HCT116 (cell line): ENCODE measurements around the gene MTURN. TPM values are rescaled to one million over a fixed set of nuclear protein-coding genes. Genes with fewer than 3 reads are reported as not detected.

Experiments used
- ATAC-seq: fragments of 200-7000 bp; cut with Tn5 transposase; 2 replicates; pipeline ENCODE4 v1.9.1; 2020; ENCODE audit warnings: mild to moderate bottlenecking, moderate library complexity
- BruUV-seq: library from RNA; stranded (reverse); fragments of 400-500 nt; replicated peaks from 2 replicates; lab custom pipeline; 2021; lab: Mats Ljungman, UMichigan
- CTCF ChIA-PET: fragments of 300-600 bp; sonication (Branson Sonifier 250); formaldehyde crosslinking; loops from one replicate; lab custom pipeline; 2021; ENCODE audit warnings: antibody characterized with exemption; lab: Charles Lee
- POLR2A ChIA-PET: fragments of 300-600, 350-600 bp; sonication (Branson Sonifier 250); formaldehyde crosslinking; loops from one replicate; lab custom pipeline; 2021; ENCODE audit warnings: antibody characterized with exemption; lab: Charles Lee
- RAD21 ChIA-PET, 2 experiments: fragments of 300-600 bp; sonication (Branson Sonifier 250); formaldehyde crosslinking; loops; one replicate each; lab custom pipeline; 2023; ENCODE audit warnings: low total read pairs in 2 of 2; ENCODE audit not compliant: uncharacterized antibody in 2 of 2, unreplicated experiment in 2 of 2, low non-redundant PET in 1 of 2; lab: Charles Lee
- DNase-seq: peaks from one replicate; pipeline ENCODE4 v3.0.0-alpha.2; 2010; ENCODE audit warnings: low read depth, low spot score
- H2AFZ ChIP-seq: fragments of 200-600 bp; shearing (Covaris generic), sonication (generic); 2 replicates; pipeline ENCODE4 v1.6.1; 2017; ENCODE audit warnings: low read depth, mixed run types, mixed read lengths, antibody characterized with exemption, low read length; ENCODE audit not compliant: poor library complexity, severe bottlenecking
- H3K27ac ChIP-seq: 2 replicates; pipeline ENCODE4 v1.5.1; 2012; ENCODE audit warnings: low read depth, low read length
- H3K27me3 ChIP-seq: fragments of 200-600 bp; sonication (generic); 2 replicates; pipeline ENCODE4 v1.6.1; 2016; ENCODE audit warnings: mixed run types, low read length, mixed read lengths; ENCODE audit not compliant: insufficient read depth
- H3K36me3 ChIP-seq, 2 experiments: fragments of 200-500 bp in 1 of 2; fragments of 200-600 bp in 1 of 2; sonication (Bioruptor generic) in 1 of 2; sonication (generic) in 1 of 2; 2 replicates each; pipeline versions ENCODE4 v1.5.1 to v1.6.1; 2014 to 2016; ENCODE audit warnings: low read length in 2 of 2, inconsistent platforms in 1 of 2, mixed read lengths in 1 of 2, mixed run types in 1 of 2; ENCODE audit not compliant: insufficient read depth in 2 of 2, control insufficient read depth in 1 of 2
- H3K4me1 ChIP-seq, 2 experiments: fragments of 200-600 bp in 1 of 2; sonication (generic) in 1 of 2; 2 replicates each; pipeline versions ENCODE4 v1.5.1 to v1.6.1; 2012 to 2017; ENCODE audit warnings: low read length in 2 of 2, inconsistent platforms in 1 of 2, mild to moderate bottlenecking in 1 of 2, mixed read lengths in 1 of 2, mixed run types in 1 of 2, moderate library complexity in 1 of 2; ENCODE audit not compliant: insufficient read depth in 2 of 2, control insufficient read depth in 1 of 2
- H3K4me2 ChIP-seq: fragments of 200-600 bp; sonication (generic); 2 replicates; pipeline ENCODE4 v1.6.1; 2017; ENCODE audit warnings: mixed run types, low read length, mixed read lengths
- H3K4me3 ChIP-seq, 2 experiments: fragments of 200-600 bp in 1 of 2; sonication (generic) in 1 of 2; replicated peaks in 1 of 2; 2 replicates each; pipeline ENCODE4 v1.5.1; 2011 to 2016; ENCODE audit warnings: low read length in 2 of 2, control low read depth in 1 of 2, low read depth in 1 of 2, mild to moderate bottlenecking in 1 of 2, mixed read lengths in 1 of 2, mixed run types in 1 of 2
- H3K79me2 ChIP-seq: fragments of 200-600 bp; sonication (generic); 2 replicates; pipeline ENCODE4 v1.6.1; 2017; ENCODE audit warnings: mild to moderate bottlenecking, mixed run types, low read length, moderate library complexity, mixed read lengths; ENCODE audit not compliant: insufficient read depth
- H3K9ac ChIP-seq: fragments of 200-600 bp; sonication (generic); 2 replicates; pipeline ENCODE4 v1.6.1; 2016; ENCODE audit warnings: low read length, mixed read lengths
- H3K9me2 ChIP-seq: fragments of 200-600 bp; sonication (generic), shearing (Covaris generic); 2 replicates; pipeline ENCODE4 v1.6.1; 2017; ENCODE audit warnings: mixed run types, mild to moderate bottlenecking, moderate library complexity; ENCODE audit not compliant: insufficient read depth
- H3K9me3 ChIP-seq, 2 experiments: fragments of 200-500 bp in 1 of 2; fragments of 200-600 bp in 1 of 2; sonication (Bioruptor generic) in 1 of 2; sonication (generic) in 1 of 2; 2 replicates each; pipeline ENCODE4 v1.6.1; 2014 to 2017; ENCODE audit warnings: low read length in 2 of 2, mixed read lengths in 2 of 2, inconsistent platforms in 1 of 2, low read depth in 1 of 2, mild to moderate bottlenecking in 1 of 2, mixed run types in 1 of 2, moderate library complexity in 1 of 2; ENCODE audit not compliant: control insufficient read depth in 1 of 2, insufficient read depth in 1 of 2
- H4K20me1 ChIP-seq: fragments of 200-600 bp; sonication (generic), shearing (Covaris generic); 2 replicates; pipeline ENCODE4 v1.6.1; 2017; ENCODE audit warnings: mixed run types, mild to moderate bottlenecking, moderate library complexity; ENCODE audit not compliant: insufficient read depth
- ELF1 ChIP-seq: IDR thresholded peaks from 2 replicates; pipeline ENCODE4 v1.6.1; 2012; ENCODE audit warnings: low read depth, borderline replicate concordance
- EZH2 ChIP-seq: fragments of 200-600 bp; sonication (generic); IDR thresholded peaks from 2 replicates; pipeline ENCODE4 v1.6.1; 2017; ENCODE audit warnings: antibody characterized with exemption, mixed run types
- JUND ChIP-seq: IDR thresholded peaks from 2 replicates; pipeline ENCODE4 v1.6.1; 2012
- POLR2AphosphoS5 ChIP-seq: IDR thresholded peaks from 2 replicates; pipeline ENCODE4 v1.6.1; 2011; ENCODE audit warnings: mild to moderate bottlenecking, low read depth, low read length, moderate library complexity
- RAD21 ChIP-seq: IDR thresholded peaks from 2 replicates; pipeline ENCODE4 v1.6.1; 2012; ENCODE audit warnings: low read depth, mild to moderate bottlenecking
- SRF ChIP-seq: IDR thresholded peaks from 2 replicates; pipeline ENCODE4 v1.6.1; 2012; ENCODE audit warnings: low read depth
- ZFX ChIP-seq: fragments of 450-650 bp; IDR thresholded peaks from 2 replicates; pipeline ENCODE4 v1.6.1; 2017
- ZNF274 ChIP-seq: fragments of 200-500 bp; sonication (Bioruptor generic); IDR thresholded peaks from 2 replicates; pipeline ENCODE4 v1.6.1; 2014; ENCODE audit warnings: mild to moderate bottlenecking, low read depth, low read length, inconsistent platforms
- intact Hi-C: fragments of 100-400 bp; cut with micrococcal nuclease; formaldehyde crosslinking; loops from 2 replicates; pipeline ENCODE4 v1.10.0; 2022
- total RNA-seq: library from RNA; stranded (reverse); gene quantifications from one replicate; pipeline ENCODE4 v1.2.1, GENCODE V29; 2021; ENCODE audit not compliant: unreplicated experiment
- TF ChIP-seq, protein P1 (sequence below): IDR thresholded peaks from 2 replicates; pipeline ENCODE4 v1.6.1; 2012; ENCODE audit warnings: low read depth
- TF ChIP-seq, protein P2 (sequence below): IDR thresholded peaks from 2 replicates; pipeline ENCODE4 v1.6.1; 2012
- TF ChIP-seq, protein P3 (sequence below): IDR thresholded peaks from 2 replicates; pipeline ENCODE4 v1.6.1; 2012

MTURN gene
- total RNA-seq, 1 experiment from 2014 or later, result 7.5 TPM

DNA sequence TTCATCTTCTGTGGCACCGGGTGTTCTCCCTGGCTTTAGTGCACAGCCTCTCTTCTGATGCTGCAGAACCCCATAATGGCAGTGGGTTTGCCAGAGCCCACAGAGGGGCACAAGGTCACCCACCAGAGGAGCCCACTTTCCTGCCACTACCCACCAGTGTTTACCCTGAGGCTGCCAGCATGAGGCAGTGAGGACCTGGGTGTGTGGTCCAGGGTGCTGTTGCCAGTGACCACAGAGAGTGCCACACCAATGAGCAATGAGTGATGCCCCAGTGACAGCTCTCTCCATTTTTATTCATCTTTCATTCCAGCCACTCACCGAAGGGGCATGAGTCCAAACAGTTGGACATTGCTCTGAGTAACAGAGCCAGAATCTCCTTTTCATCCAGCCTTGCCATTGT, 34.8 kb downstream of the MTURN start:
- H3K4me2 ChIP-seq, result no peak overlapping the region
- ChIA-PET RAD21 (no interaction called here), POLR2A (no interaction called here), CTCF (no interaction called here)
- TF ChIP-seq SRF (no peak), JUND (no peak), ZNF274 (no peak), POLR2AphosphoS5 (no peak), ELF1 (no peak), EZH2 (no peak), ZFX (no peak), RAD21 (no peak)
- TF ChIP-seq, protein P1, sequence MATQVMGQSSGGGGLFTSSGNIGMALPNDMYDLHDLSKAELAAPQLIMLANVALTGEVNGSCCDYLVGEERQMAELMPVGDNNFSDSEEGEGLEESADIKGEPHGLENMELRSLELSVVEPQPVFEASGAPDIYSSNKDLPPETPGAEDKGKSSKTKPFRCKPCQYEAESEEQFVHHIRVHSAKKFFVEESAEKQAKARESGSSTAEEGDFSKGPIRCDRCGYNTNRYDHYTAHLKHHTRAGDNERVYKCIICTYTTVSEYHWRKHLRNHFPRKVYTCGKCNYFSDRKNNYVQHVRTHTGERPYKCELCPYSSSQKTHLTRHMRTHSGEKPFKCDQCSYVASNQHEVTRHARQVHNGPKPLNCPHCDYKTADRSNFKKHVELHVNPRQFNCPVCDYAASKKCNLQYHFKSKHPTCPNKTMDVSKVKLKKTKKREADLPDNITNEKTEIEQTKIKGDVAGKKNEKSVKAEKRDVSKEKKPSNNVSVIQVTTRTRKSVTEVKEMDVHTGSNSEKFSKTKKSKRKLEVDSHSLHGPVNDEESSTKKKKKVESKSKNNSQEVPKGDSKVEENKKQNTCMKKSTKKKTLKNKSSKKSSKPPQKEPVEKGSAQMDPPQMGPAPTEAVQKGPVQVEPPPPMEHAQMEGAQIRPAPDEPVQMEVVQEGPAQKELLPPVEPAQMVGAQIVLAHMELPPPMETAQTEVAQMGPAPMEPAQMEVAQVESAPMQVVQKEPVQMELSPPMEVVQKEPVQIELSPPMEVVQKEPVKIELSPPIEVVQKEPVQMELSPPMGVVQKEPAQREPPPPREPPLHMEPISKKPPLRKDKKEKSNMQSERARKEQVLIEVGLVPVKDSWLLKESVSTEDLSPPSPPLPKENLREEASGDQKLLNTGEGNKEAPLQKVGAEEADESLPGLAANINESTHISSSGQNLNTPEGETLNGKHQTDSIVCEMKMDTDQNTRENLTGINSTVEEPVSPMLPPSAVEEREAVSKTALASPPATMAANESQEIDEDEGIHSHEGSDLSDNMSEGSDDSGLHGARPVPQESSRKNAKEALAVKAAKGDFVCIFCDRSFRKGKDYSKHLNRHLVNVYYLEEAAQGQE, result no peak
- TF ChIP-seq, protein P2, sequence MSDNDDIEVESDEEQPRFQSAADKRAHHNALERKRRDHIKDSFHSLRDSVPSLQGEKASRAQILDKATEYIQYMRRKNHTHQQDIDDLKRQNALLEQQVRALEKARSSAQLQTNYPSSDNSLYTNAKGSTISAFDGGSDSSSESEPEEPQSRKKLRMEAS, result no peak
- TF ChIP-seq, protein P3, sequence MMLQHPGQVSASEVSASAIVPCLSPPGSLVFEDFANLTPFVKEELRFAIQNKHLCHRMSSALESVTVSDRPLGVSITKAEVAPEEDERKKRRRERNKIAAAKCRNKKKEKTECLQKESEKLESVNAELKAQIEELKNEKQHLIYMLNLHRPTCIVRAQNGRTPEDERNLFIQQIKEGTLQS, result no peak
- no peaks in the 10 kb centered on the region for H3K79me2 ChIP-seq
- no peak overlapping the region for H3K27ac ChIP-seq
- no peaks in the 10 kb centered on the region for H4K20me1 ChIP-seq
- no peak for ATAC-seq
- H3K36me3 ChIP-seq, result no peaks in the 10 kb centered on the region
- H3K4me1 ChIP-seq, result peaks cover 0 to 7% of the 10 kb centered on the region in 2 experiments; a peak in 1 of 4 replicates
- H3K27me3 ChIP-seq, result no peaks in the 10 kb centered on the region
- no peaks in the 10 kb centered on the region for H3K9me3 ChIP-seq
- H2AFZ ChIP-seq, result no peak overlapping the region
- BruUV-seq, result no TSS peak
- DNase-seq, result no peak
- intact Hi-C loops, result loop anchor here (10.0 kb wide), 1 partner anchor 575 kb away; no protein-coding TSS in a partner anchor
- no peaks in the 10 kb centered on the region for H3K9me2 ChIP-seq
- H3K9ac ChIP-seq, result no peak overlapping the region
- no peak overlapping the region for H3K4me3 ChIP-seq
